BE2C (cell line): ENCODE measurements around the gene SLC25A47.
"Not testable (repeated sequence)": the region's sequence is repeated elsewhere in the genome, so short reads cannot be mapped to it uniquely, and the experiment has no call there.

Experiments
- DNase-seq: peaks from one replicate; pipeline ENCODE4 v3.0.0-alpha.2; 2020
- H3K27me3 ChIP-seq: fragments of 250-450 bp; sonication (Bioruptor Pico); 2 replicates; pipeline ENCODE4 v1.5.1; 2020; ENCODE audit warnings: mild to moderate bottlenecking
- H3K36me3 ChIP-seq: fragments of 250-450 bp; sonication (Bioruptor Pico); 2 replicates; pipeline ENCODE4 v1.5.1; 2020; ENCODE audit warnings: mild to moderate bottlenecking
- H3K4me1 ChIP-seq: fragments of 250-450 bp; sonication (Bioruptor Pico); 2 replicates; pipeline ENCODE4 v1.5.1; 2020
- H3K4me3 ChIP-seq: 2 replicates; pipeline ENCODE4 v1.5.1; 2011; ENCODE audit warnings: low read depth, low read length
- H3K9me3 ChIP-seq: fragments of 250-450 bp; sonication (Bioruptor Pico); 2 replicates; pipeline ENCODE4 v1.5.1; 2020
- CTCF ChIP-seq: IDR thresholded peaks from 2 replicates; pipeline ENCODE4 v1.5.1; 2012; ENCODE audit warnings: mild to moderate bottlenecking, low read depth, low read length

Gene SLC25A47

DNA sequence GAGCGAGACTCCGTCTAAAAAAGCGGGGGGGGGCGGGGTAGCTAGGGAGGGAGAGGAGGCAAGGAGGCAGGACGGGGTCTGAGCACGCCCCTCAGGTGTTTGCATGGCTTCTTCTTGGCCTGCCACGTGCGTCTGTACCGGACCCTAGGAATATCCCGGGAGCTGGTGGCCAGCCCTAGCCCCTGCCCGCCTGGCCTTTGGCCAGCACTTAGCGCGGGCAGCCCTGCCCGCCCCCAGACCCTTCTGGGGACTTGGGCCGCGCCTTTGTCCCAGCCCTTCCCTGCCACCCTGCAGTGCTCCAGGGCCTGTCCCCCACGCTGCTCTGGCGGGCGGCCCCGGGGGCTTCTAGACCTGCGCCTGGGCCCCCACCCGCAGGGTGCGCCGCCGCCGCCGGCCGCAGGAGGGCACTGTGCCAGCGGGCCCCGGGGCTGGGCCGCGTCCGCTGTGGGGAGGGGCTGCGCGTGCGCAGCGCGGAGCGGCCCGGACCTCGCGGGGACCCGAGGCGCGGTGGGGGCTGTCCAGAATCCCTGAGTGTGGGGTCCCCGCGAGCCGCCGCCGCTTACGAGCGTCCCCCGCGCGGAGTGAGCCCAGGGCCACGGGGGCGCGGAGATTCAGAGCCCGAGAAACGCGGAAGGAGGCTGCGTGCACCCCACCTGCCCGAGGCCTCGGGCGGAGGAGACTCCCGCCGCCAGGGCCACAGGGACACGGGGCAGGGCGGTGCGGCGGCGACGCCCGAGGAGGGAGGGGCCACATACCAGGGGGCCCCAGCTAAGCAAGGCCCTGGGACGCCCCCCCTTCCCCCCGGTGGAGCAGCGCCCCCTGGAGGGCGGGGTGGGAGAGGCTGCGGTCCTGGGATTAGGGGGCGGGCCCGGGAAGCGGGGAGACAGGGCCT is 37.9 kb upstream of the SLC25A47 start:
- H3K9me3 ChIP-seq = no peaks in the 10 kb centered on the region
- H3K4me3 ChIP-seq = peak overlapping the region; percentile 66
- DNase-seq = peak; percentile 81
- H3K27me3 ChIP-seq = no peaks in the 10 kb centered on the region
- TF ChIP-seq CTCF = peak; percentile 66
- H3K36me3 ChIP-seq = peaks cover 3% of the 10 kb centered on the region; the same call in 1 of the 2 replicates
- H3K4me1 ChIP-seq = peaks cover 9% of the 10 kb centered on the region; the same call in 1 of the 2 replicates

GRCh38 chr14:100285913-100286400 is 37.2 kb upstream of the SLC25A47 start:
- DNase-seq = no peak
- no peak for TF ChIP-seq CTCF
- H3K4me1 ChIP-seq = peaks cover 9% of the 10 kb centered on the region; the same call in 1 of the 2 replicates
- no peaks in the 10 kb centered on the region for H3K27me3 ChIP-seq
- H3K36me3 ChIP-seq = peaks cover 3% of the 10 kb centered on the region; the same call in 1 of the 2 replicates
- H3K4me3 ChIP-seq = peak overlapping the region; percentile 66
- no peaks in the 10 kb centered on the region for H3K9me3 ChIP-seq

DNA sequence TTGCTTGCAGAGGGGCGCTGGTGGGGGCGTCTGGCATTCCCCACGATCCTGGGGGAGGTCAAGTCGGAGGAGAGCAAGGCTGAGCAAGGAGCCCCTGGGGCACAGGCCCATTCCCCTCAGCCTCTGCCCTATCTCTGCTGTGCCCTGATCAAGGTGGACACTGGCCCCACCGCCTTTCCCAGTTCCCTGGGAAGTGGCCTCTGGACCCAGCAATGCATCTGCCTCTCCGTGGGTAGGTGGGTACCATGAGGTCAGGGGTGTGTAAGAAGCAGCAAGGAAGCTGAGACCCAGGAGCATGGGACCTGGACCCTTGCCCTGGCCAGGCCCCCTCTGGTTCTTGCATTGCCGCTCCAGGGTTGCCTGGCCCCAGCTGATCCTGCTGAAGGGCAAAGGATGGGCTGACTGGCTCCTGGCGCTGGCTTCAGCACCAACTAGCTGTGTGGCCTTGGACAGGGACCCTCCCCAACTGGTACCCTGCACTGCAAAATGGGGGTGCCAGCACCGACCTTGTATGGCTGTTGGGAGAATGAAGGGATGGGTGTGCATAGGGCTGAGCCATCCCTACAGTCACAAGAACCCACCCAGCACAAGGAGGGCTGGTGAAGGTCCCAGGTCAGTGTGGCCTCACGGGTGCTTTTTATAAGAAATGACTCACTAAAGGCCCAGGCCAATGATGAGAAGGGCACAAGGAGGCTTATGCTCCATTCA is 36.5 kb upstream of the SLC25A47 start:
- Histone ChIP-seq H3K36me3 (peaks cover 3% of the 10 kb centered on the region; the same call in 1 of the 2 replicates), H3K9me3 (no peaks in the 10 kb centered on the region), H3K4me1 (peaks cover 9% of the 10 kb centered on the region; the same call in 1 of the 2 replicates), H3K4me3 (no peak overlapping the region), H3K27me3 (no peaks in the 10 kb centered on the region)
- TF ChIP-seq CTCF = no peak
- DNase-seq = no peak

GRCh38 chr14:100287202-100287997 is 35.7 kb upstream of the SLC25A47 start:
- no peaks in the 10 kb centered on the region for H3K9me3 ChIP-seq
- DNase-seq = no peak
- no peaks in the 10 kb centered on the region for H3K27me3 ChIP-seq
- TF ChIP-seq CTCF = no peak
- peaks cover 9% of the 10 kb centered on the region; the same call in 1 of the 2 replicates for H3K4me1 ChIP-seq
- no peak overlapping the region for H3K4me3 ChIP-seq
- H3K36me3 ChIP-seq = peaks cover 3% of the 10 kb centered on the region; the same call in 1 of the 2 replicates

DNA sequence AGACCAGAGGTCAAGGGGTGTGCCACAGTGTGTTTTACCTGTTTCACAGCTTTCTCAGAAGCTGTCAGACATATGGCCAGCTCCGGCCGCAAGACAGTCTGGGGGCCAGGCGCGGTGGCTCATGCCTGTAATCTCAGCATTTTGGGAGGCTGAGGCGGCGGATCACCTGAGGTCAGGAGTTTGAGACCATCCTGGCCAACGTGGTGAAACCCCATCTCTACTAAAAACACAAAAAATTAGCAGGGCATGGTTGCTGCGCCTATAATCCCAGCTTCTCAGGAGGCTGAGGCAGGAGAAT is 35.2 kb upstream of the SLC25A47 start:
- not testable (repeated sequence) for H3K9me3 ChIP-seq, DNase-seq, H3K27me3 ChIP-seq, H3K4me3 ChIP-seq, H3K4me1 ChIP-seq, H3K36me3 ChIP-seq
